ENCODE data around the gene UBAP2L. TPM values are rescaled to one million over a fixed set of nuclear protein-coding genes. Genes with fewer than 3 reads are reported as not detected.
"Not testable (repeated sequence)": the region's sequence is repeated elsewhere in the genome, so short reads cannot be mapped to it uniquely, and the experiment has no call there.

The UBAP2L gene
- total RNA-seq, 2 experiments from 2014 or later, result 183 to 195 TPM

DNA sequence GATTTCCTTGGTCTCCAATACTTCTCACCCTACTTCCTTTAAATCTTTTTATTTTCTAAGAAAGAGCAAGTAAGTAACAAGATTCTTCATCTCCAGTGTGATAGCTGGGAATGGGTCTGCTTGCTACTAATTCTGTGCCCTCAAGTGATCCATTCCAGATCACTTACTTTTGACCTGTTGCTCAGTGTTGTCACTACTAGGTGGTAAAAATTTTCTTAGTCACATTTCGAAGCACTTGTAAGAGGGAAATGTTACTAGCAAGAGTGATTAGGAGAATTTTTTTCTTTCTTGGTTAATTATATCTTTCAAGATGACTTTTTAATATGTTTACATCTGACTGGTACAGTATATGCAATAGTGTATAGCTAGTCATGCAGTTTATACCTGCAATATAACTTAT lies 2.2 kb downstream of the UBAP2L start:
- intact Hi-C loops (cut with micrococcal nuclease), result loop anchor here (5.0 kb wide), 2 partner anchors 41 to 49 kb away; partner anchors contain the start of gene HAX1
- DNase-seq, result no peak
- no peak for TF ChIP-seq CTCF (IDR thresholded peaks at IDR 0.05)

DNA sequence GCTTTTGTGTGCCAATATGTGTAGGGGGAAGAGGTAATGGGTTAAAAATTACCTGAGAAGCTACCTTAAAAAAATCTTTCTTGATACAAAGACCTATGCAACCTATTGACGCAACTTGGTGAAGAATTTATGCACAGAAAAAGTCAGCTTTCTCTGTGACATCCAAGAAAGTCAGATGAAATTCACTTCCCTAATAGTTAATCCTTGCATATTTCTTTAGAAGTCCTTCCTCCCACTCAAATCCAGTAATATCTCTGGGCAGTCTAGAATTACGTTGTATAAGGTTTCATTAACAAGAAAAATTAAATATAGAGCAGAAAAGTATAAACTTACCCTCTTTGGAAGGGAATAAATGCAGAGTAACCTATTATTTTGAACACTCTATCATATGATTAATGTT lies 2.9 kb downstream of the UBAP2L start:
- no peaks in the 10 kb centered on the region for H3K27me3 Mint-ChIP-seq
- peaks cover 71% of the 10 kb centered on the region for H3K36me3 Mint-ChIP-seq (ENCODE audit: low read depth)
- peaks cover 56% of the 10 kb centered on the region for H3K4me1 Mint-ChIP-seq (ENCODE audit: low read depth)
- POLR2A ChIA-PET, result interaction anchor here (0.6 to 1.2 kb wide), 5 partner anchors 13 to 375 kb away, joined by 3 to 4 read pairs (median 4); no protein-coding TSS in a partner anchor
- no peak for TF ChIP-seq CTCF (IDR thresholded peaks at IDR 0.05)
- CTCF ChIA-PET, result interaction anchor here (0.8 to 2.7 kb wide), 6 partner anchors 18 to 112 kb away, joined by 3 to 16 read pairs (median 8); partner anchors contain the start of gene HAX1
- H3K4me3 Mint-ChIP-seq, result peak overlapping the region; percentile 96
- ATAC-seq (no peak), DNase-seq (no peak)
- peaks cover 7% of the 10 kb centered on the region for H3K9me3 Mint-ChIP-seq
- H3K27ac Mint-ChIP-seq, result peak overlapping the region; percentile 98
- intact Hi-C loops (cut with micrococcal nuclease), result loop anchor here (5.0 kb wide), 2 partner anchors 41 to 49 kb away; partner anchors contain the start of gene HAX1

More for the DNA sequence above, 2.2 kb downstream of the UBAP2L start:
- CTCF ChIA-PET, result interaction anchor here (0.8 to 2.7 kb wide), 6 partner anchors 19 to 113 kb away, joined by 3 to 16 read pairs (median 5); partner anchors contain the start of gene HAX1
- no peaks in the 10 kb centered on the region for H3K27me3 Mint-ChIP-seq
- peaks cover 61% of the 10 kb centered on the region for H3K4me1 Mint-ChIP-seq (ENCODE audit: low read depth)
- peaks cover 7% of the 10 kb centered on the region for H3K9me3 Mint-ChIP-seq
- peaks cover 74% of the 10 kb centered on the region for H3K36me3 Mint-ChIP-seq (ENCODE audit: low read depth)
- peak overlapping the region; percentile 96 for H3K4me3 Mint-ChIP-seq
- POLR2A ChIA-PET, result interaction anchor here (0.6 to 1.5 kb wide), 10 partner anchors 11 to 495 kb away, joined by 3 to 8 read pairs (median 3); partner anchors contain the start of genes INTS3 and JTB
- peak overlapping the region; percentile 98 for H3K27ac Mint-ChIP-seq
- ATAC-seq, result no peak

- CTCF ChIA-PET, result interaction anchor here (0.9 to 1.6 kb wide), 2 partner anchors 26 to 321 kb away, joined by 3 to 8 read pairs; no protein-coding TSS in a partner anchor
- H3K27ac Mint-ChIP-seq, result peak overlapping the region; percentile 73
- intact Hi-C loops (cut with micrococcal nuclease), result no loop called here
Observed at GRCh38 chr1:154225370-154225769, 4.6 kb downstream of the UBAP2L start.

GRCh38 chr1:154231112-154231511 lies 10.4 kb downstream of the UBAP2L start:
- CTCF ChIA-PET, result interaction anchor here (1.3 to 1.4 kb wide), 2 partner anchors 11 to 41 kb away, joined by 3 to 4 read pairs; a partner anchor contains a TSS
- H3K27ac Mint-ChIP-seq; H3K27me3 Mint-ChIP-seq; H3K9me3 Mint-ChIP-seq; ATAC-seq; H3K4me3 Mint-ChIP-seq; POLR2A ChIA-PET; intact Hi-C loops (cut with micrococcal nuclease); DNase-seq: not testable (repeated sequence)
- H3K4me1 Mint-ChIP-seq (ENCODE audit: low read depth), result peaks cover 10% of the 10 kb centered on the region
- H3K36me3 Mint-ChIP-seq (ENCODE audit: low read depth), result peaks cover 64% of the 10 kb centered on the region

More at GRCh38 chr1:154225370-154225769, 4.6 kb downstream of the UBAP2L start:
- no peak overlapping the region for H3K4me3 Mint-ChIP-seq
- POLR2A ChIA-PET, result interaction anchor here (0.7 to 2.0 kb wide), 2 partner anchors 18 to 22 kb away, joined by 3 to 9 read pairs; no protein-coding TSS in a partner anchor
- ATAC-seq (no peak), DNase-seq (no peak)
- no peaks in the 10 kb centered on the region for H3K27me3 Mint-ChIP-seq
- peaks cover 48% of the 10 kb centered on the region for H3K4me1 Mint-ChIP-seq (ENCODE audit: low read depth)
- no peak for TF ChIP-seq CTCF (IDR thresholded peaks at IDR 0.05)
- peaks cover 66% of the 10 kb centered on the region for H3K36me3 Mint-ChIP-seq (ENCODE audit: low read depth)
- H3K9me3 Mint-ChIP-seq, result peaks cover 7% of the 10 kb centered on the region

- H3K4me1 Mint-ChIP-seq (ENCODE audit: low read depth); H3K4me3 Mint-ChIP-seq; H3K27ac Mint-ChIP-seq; ATAC-seq; CTCF ChIA-PET; H3K9me3 Mint-ChIP-seq; DNase-seq; intact Hi-C loops (cut with micrococcal nuclease); H3K27me3 Mint-ChIP-seq: not testable (repeated sequence)
- POLR2A ChIA-PET, result interaction anchor here (0.6 to 1.2 kb wide), 2 partner anchors 50 to 316 kb away, joined by 3 read pairs; no protein-coding TSS in a partner anchor
- peaks cover 68% of the 10 kb centered on the region for H3K36me3 Mint-ChIP-seq (ENCODE audit: low read depth)
Observed at GRCh38 chr1:154233127-154233526, 12.4 kb downstream of the UBAP2L start.

DNA sequence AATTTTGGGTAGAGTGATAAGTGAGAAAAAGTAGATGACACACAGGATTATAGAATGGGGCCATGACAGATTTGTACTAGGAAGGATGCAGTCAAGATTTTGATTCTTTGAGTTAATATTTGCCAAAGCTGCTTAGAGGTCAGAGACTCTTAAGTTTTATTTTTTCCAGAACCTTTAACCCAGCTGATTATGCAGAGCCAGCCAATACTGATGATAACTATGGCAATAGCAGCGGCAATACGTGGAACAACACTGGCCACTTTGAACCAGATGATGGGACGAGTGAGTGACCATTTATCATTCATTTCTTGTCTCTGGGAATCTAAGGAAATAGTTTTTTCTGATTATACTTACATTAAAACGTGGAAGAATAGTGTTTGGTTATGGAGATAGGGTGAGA lies 16.1 kb downstream of the UBAP2L start:
- intact Hi-C loops (cut with micrococcal nuclease), result no loop called here
- no peak for TF ChIP-seq CTCF (IDR thresholded peaks at IDR 0.05)
- DNase-seq (no peak), ATAC-seq (no peak)
- Mint-ChIP-seq H3K27ac (no peak overlapping the region), H3K4me1 (ENCODE audit: low read depth) (peaks cover 27% of the 10 kb centered on the region), H3K9me3 (no peaks in the 10 kb centered on the region), H3K36me3 (ENCODE audit: low read depth) (peaks cover 60% of the 10 kb centered on the region), H3K4me3 (no peak overlapping the region), H3K27me3 (no peaks in the 10 kb centered on the region)
- ChIA-PET POLR2A (interaction anchor here (0.9 kb wide), 1 partner anchor 13 kb away, joined by 3 read pairs; no protein-coding TSS in a partner anchor), CTCF (no interaction called here)

Data from activated CD8-positive, alpha-beta T cell treated with anti-CD3 and anti-CD28 coated beads for 36 hours (primary cell).